ENCODE data around the gene CCL19.
"Not testable (repeated sequence)": the region's sequence is repeated elsewhere in the genome, so short reads cannot be mapped to it uniquely, and the experiment has no call there.

Gene CCL19

DNA sequence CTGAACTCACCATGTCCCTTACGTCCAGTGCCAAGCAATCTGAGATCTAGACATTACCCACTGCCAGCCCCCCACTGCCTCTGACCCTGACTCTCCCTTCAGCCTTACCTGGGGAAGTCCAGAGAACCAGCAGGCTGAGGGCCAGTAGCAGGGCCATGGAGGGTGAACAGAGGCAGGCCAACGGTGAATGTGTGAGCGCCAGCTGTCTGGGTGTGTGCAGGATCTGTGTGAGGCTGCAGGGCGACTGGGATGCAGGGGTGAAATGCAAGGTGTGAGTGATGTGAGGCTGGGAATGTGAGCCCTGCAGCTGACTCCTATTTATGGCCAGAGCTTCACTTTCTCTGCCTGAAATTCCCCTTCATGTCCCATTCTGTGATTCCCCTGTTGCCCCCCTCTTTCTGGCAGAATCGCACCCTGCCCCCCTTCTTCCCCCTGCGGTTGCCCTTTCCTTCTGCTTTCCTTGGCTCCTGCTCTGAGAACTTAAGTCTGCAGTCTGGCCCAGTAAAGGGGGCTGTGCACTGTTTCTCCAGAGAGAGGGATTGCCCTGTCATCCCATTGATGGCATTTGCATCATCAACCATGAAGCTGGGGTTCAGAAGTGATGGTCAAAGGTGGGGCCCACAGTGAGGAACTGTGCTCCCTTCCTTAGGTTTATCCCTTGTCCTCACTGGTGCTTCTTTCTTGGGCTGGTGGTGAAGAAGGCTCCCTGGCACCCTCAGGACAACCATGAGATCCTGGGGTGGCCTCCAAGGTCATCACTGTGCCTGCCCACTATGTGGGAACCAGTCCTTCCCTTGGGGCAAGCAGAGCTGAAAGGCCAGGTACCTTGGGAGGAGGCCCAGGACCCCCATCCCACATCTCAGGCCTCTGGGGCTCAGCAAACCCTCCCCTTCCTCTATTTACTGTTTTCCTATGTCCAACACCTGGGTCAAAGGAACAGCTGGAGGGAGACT lies at the start of gene CCL19:
TSS of gene CCL19 (minus strand) at position 294 of the 953 bp plus-strand sequence. CDS start at position 157, 137 bp downstream.
- no peak for DNase-seq (ENCODE audit: low read depth in 2 of 3, low spot score in 2 of 3)

GRCh38 chr9:34740176-34740575 lies 49.1 kb upstream of the CCL19 start:
- DNase-seq (ENCODE audit: low read depth in 2 of 3, low spot score in 2 of 3) = not testable (repeated sequence)

- no peak for DNase-seq (ENCODE audit: low read depth in 2 of 3, low spot score in 2 of 3)
These were observed 46.7 kb upstream of the CCL19 start for GRCh38 chr9:34737677-34738260.

GRCh38 chr9:34734720-34735119 lies 43.6 kb upstream of the CCL19 start:
- no peak for DNase-seq (ENCODE audit: low read depth in 2 of 3, low spot score in 2 of 3)

- no peak for DNase-seq (ENCODE audit: low read depth in 2 of 3, low spot score in 2 of 3)
These were observed 41.8 kb upstream of the CCL19 start for GRCh38 chr9:34732886-34733285.

DNA sequence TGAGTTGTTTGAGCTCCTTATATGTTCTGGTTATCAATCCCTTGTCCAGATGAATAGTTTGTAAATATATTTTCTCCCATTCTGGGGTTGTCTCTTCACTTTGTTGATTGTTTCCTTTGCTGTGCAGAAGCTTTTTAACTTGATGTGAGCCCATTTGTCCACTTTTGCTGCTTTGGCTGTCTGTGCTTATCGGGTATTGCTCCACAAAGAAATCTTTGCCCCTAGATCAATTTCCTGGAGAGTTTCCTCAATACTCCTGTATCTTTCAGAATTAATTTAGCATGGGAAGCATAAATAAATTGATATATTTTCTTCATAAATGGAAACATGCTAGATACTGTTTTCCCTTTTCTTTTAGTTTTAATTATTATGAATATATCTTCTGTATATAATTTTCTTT lies 41.4 kb upstream of the CCL19 start:
- no peak for DNase-seq (ENCODE audit: low read depth in 2 of 3, low spot score in 2 of 3)

DNA sequence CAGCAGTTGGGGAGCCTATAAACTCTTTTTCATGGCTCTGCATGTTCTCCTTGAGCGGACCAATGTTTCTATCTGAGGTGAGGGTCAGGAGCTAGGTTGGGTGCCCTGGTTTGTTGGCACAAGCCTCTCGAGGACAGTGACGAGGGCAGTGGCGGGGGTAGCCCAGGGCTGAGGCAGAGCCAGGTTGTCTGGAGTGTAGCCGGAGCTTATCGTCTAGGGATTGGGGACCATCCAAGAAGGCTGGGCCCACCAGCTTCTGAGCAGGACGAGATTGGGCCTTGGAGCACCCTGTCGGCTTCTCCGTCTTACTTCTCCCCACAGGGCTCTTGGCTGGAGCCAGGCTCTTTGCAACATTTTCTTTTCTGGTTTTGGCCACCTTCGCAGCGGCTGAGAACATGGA lies 32.1 kb upstream of the CCL19 start:
- no peak for DNase-seq (ENCODE audit: low read depth in 2 of 3, low spot score in 2 of 3)

DNA sequence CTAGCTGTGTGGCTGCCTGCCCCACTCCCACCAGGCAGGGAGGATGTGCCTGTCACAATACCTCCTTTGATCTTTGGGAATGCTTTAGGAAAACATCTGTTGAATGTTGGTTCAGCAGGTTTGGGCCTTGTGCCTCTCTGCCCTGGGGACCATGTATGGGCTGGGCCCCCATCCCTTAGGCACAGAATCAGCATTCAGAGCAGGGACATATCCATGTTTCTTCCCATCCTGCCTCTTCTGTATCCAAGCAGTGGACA lies 28.6 kb upstream of the CCL19 start:
- DNase-seq (ENCODE audit: low read depth in 2 of 3, low spot score in 2 of 3) = not testable (repeated sequence)

DNA sequence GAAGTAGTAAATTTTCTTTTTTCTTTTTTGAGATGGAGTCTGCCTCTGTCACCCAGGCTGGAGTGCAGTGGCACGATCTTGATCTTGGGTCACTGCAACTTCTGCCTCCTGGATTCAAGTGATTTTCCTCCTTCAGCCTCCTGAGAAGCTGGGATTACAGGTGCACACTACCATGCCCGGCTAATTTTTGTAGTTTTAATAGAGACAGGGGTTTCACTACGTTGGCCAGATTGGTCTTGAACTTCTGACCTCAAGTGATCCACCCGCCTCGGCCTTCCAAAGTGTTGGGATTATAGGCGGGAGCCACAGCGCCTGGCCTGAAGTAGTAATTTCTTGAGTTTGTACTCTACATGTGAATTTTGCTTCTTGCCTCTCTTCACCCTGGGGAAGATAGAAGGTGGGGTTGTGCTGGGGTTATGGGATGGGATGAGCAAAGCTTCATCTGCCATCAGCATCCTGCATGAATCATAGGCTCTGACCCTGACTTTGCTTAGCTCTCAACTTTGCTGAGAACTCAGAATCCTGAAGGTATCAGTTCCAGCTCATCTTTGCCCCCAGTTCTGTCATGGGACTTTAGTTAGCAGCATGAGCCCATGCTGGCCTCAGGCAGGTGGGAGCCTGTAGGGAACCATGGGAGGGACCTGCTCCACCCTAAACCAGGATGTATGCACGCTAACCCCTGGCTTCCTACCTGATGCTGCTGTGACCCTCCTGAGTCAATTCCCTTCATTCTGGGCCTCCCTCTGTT lies 28.1 kb upstream of the CCL19 start:
- no peak for DNase-seq (ENCODE audit: low read depth in 2 of 3, low spot score in 2 of 3)

DNA sequence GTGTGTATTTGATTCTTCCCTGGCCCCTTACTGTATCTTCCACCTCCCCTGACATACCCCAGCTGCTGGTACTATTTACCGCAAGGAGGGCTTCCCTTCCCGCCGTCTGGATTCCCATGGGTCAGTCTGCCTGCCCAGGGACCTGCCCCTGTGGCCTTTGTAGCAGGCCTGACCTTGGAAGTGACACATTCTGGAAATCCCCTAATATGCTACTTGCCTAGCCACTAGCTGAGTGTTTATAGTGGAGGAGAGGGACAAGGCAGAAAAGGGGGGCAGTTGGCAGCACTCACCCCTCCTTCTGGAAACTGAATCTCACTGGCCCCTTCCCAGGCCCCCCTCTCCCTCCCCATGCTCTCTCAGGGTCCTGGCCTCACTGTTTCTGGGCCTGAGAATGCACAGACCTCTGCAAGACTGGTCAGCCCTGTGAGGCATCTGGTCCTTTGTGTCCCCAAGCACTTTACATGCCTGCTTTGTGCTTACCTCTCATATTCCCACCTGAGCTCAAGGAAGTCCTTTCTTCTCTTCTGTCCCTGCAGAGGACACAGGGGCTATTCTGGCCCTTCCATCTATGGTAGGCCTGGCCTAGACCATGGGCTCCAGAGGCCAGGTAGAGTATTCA lies 27.0 kb upstream of the CCL19 start:
- DNase-seq (ENCODE audit: low read depth in 2 of 3, low spot score in 2 of 3) = no peak

DNA sequence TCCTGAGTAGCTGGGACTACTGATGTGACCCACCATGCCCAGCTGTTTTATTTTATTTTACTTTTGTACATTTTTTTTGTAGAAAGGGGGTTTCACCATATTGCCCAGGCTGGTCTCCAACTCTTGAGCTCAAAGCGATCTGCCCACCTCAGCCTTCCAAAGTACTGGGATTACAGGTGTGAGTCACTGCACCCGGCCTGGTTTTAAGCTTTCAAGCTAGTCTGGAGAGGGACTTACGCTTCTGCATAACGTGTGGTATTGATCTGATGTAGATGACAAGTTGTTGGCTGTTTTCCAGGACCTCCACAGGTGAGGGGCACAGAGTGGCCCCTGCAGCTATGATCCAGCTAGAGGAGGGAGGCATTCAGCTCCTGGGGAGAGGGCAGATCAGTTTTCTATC lies 25.6 kb upstream of the CCL19 start:
- DNase-seq (ENCODE audit: low read depth in 2 of 3, low spot score in 2 of 3) = no peak

DNA sequence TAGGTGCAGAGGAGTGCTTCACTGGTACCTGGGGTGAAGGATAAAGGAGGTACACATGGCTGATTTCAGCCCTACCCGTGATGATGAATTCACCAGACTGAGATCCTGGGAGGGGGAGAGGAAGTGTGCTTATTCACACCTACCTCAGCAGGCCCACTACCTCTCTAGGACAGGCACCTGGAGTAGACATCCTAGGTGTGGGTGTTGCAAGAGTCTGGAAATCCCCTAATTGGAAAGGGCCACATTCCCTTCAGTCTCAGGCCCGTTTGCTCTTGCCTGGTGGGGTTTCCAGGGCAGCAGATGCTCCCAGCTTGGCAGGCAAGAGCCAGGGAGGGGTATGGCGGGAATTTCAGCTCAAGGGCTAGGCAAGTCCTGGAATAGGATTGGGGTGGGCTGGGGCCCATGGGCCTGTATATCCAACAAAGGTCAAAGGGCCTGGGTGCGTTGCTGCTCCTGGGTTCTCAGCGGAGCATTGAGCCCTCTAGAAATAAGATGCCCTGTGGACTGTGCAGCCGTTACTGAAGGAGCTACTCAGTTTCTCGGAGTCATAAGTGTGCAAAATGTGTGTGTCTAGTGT lies 24.7 kb upstream of the CCL19 start:
- DNase-seq (ENCODE audit: low read depth in 2 of 3, low spot score in 2 of 3) = no peak

GRCh38 chr9:34714007-34714406 lies 22.9 kb upstream of the CCL19 start:
- no peak for DNase-seq (ENCODE audit: low read depth in 2 of 3, low spot score in 2 of 3)

DNA sequence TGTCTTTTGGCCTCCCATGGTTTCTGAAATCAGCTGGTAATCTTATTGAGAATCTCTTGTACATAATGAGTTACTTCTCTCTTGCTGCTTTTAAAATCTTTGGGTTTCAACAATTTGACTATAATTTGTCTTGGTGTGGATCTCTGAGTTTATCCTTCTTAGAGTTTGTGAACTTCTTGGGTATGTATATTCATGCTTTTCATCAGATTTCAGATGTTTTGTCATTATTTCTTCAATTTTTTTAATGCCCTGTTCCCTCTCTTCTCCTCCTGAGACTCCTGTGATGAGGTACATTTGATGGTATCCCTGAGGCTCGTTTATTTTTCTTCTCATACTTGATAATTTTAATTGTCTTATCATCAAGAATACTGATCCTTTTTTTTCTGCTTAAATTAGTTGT lies 21.1 kb upstream of the CCL19 start:
- DNase-seq (ENCODE audit: low read depth in 2 of 3, low spot score in 2 of 3) = no peak

- DNase-seq (ENCODE audit: low read depth in 2 of 3, low spot score in 2 of 3) = no peak
These were observed 18.9 kb upstream of the CCL19 start, which contains the start of gene CCL21 for GRCh38 chr9:34710023-34710422. CCL21 (minus strand) TSS chr9:34710136; CDS start chr9:34710066, 70 bp downstream.

DNA sequence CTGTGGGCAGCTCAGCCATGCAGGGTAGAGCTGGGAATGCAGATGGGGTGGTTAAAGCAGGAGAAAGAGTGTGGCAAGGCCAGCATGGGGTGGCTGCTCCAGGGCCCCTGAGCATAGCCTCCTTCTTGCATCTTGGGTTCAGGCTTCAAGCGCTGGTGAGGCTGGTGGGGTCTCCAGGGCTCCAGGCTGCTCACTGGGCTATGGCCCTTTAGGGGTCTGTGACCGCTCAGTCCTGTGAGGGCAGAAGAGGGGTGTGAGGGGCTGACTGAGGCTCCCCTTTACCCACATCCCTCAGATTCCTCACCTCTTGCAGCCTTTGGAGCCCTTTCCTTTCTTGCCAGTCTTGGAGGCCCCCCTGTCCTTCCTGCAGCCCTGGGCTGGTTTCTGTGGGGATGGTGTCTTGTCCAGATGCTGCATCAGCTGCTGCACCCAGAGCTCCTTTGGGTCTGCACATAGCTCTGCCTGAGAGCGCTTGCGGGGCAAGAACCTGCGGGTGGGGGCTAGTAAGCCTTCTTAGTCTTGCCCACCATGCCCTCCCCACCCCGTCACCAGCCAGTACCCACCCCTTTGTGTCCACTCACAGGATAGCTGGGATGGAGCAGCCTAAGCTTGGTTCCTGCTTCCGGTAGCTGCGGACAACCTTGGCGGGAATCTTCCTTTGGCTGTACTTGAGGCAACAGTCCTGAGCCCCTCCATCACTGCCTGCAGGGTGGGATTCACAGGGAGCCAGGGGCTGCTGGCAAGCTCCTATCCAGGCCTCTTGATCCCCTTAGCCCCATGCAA lies 18.3 kb upstream of the CCL19 start:
- no peak for DNase-seq (ENCODE audit: low read depth in 2 of 3, low spot score in 2 of 3)

DNA sequence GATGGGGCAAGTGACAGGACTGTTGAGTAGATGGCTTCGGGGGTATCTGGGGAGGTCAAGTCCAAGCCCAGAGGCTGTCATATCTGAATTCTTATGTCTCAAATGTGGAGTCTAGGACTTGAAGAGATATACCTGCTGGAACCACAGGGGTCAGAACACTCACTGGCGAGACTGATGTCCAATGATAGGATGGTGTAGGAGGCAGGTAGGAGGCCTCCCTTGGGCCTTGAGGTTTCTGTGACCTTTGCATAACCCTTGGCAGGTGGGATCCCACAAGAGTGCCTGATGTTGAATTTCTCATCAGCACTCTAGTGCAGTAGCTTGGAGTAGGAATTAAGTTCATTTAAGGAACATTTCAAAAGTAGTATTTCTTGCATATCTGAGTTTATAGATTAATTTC lies 16.1 kb upstream of the CCL19 start:
- DNase-seq (ENCODE audit: low read depth in 2 of 3, low spot score in 2 of 3) = no peak

- peak; percentile 50 to 65 (median 54) for DNase-seq (ENCODE audit: low read depth in 2 of 3, low spot score in 2 of 3)
These were observed 11.0 kb upstream of the CCL19 start for GRCh38 chr9:34701769-34702736.

All from activated CD8-positive, alpha-beta memory T cell treated with anti-CD3 and anti-CD28 coated beads for 48 hours (primary cell).